GM19467 (cell line): Measurements from ENCODE around the gene EN2.

Experiments used
- ATAC-seq: cut with Tn5 transposase; IDR thresholded peaks from one replicate; pipeline ENCODE4 v1.9.1; 2021; ENCODE audit warnings: mild to moderate bottlenecking, moderate library complexity; ENCODE audit not compliant: unreplicated experiment

Gene EN2

GRCh38 chr7:155458111-155458877 is at the start of gene EN2:
EN2 (plus strand) TSS chr7:155458129; CDS start chr7:155458378, 249 bp downstream.
- no peak for ATAC-seq

DNA sequence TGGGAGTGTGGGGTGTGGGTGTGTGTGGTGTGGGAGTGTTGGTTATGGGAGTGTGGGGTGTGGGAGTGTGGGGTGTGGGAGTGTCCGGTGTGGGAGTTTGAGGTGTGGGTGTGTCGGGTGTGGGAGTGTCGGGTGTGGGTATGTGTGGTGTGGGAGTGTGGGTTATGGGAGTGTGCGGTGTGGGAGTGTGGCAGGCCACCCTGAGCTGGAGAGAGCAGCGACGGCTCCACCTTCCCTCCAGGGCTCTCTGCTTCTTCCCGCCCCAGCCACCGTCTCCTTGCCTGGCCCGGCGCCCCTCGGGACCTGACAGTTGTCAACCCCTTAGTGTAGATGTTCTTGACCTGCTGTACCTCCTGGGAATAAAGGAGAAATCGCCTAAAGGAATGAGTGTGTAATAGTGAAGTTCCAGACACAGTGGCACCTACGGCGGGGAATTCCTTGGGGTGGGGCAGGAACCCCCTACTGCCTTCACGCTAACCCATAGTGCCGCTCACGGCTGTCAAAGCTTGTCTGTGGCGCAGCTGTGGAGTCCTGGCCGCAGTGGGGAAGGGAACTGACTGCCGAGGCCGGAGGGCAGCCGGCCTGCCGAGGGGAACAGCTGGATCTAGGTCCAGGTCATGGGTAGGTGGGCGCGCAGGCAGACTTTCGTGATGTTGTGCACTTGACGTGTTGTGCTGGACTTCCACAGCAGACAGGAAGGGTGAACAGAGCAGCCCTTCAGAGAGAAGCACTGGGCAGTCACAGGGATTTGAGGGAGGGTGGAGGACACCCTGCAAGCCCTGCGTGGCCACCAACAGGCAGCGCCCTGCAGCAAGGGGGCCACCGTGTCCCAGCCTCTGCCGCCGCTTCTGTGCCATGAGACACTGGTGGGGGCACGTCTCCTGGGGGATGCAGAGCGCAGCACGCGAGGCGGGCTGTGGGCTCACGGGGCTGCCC is 49.0 kb upstream of the EN2 start:
- no peak for ATAC-seq

DNA sequence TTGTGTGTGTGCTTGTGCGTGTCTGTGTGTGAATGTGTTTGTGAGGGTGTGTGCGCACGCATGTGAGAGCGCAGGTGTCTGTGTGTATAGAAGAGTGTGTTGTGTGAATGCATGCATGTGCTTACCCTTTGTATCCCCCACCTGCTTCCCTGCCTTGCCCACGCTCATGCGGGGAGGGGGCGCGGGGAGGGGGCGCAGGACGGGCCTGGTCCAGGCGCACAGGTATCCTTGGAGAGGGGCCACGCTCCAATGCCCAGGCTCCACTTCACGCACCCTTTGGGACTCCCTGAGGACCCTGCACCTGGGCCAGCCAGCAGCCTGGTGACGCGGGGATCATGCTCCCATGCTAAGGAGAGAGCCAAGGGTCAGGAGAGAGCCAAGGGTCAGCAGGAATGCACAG is 47.9 kb upstream of the EN2 start:
- no peak for ATAC-seq

DNA sequence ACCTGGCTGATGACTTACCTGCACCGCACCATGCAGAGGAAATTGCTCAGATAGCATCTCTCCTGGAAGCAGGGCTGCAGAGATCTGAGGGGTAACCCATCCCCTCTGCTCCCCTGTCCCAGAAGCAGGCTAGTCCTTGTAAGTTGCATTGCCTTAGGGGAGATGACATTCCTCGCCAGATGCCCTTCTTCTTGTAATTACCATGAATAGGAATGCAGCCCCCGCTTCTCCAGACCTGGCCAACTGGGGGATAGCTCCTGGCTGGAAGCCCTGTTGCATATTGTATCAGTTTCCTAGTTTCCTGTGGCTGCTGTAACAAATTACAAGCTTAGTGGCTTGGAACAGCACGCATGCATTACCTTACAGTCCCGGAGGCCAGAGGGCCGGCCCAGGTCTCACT is 47.5 kb upstream of the EN2 start:
- no peak for ATAC-seq

DNA sequence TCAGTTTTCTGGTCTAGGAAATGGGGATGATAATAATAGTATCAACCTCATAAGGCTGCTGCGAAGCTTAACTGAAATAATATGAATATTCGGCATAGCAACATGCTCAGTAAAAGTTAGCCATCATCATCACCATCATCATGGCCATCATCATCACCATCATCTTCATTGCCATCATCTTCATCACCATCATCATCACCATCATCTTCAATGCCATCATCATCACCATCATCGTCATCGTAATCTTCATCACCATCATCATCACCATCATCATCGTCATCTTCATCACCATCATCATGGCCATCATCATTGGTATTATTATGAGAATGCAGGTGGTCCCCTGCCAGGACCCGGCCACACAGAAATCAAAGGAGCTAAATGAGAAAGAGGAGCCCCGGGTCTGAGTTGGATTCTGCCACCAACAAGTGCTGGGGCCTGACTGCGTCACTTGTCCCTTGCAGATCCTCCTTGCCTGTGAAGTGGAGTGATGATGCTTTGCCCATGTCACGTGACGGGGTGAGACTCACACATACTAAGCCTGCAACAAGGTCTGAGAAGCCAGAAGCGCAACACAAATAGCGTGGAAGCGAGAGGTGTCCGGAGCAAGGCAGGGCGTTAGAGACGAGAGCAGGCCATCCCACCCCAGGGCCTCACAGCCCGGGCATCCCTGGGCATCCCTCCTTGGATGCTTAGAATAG is 46.1 kb upstream of the EN2 start:
- no peak for ATAC-seq

GRCh38 chr7:155412416-155413253 is 45.3 kb upstream of the EN2 start:
- peak; percentile 86 for ATAC-seq

- ATAC-seq: no peak
Observed at GRCh38 chr7:155414547-155415492, 43.1 kb upstream of the EN2 start.

DNA sequence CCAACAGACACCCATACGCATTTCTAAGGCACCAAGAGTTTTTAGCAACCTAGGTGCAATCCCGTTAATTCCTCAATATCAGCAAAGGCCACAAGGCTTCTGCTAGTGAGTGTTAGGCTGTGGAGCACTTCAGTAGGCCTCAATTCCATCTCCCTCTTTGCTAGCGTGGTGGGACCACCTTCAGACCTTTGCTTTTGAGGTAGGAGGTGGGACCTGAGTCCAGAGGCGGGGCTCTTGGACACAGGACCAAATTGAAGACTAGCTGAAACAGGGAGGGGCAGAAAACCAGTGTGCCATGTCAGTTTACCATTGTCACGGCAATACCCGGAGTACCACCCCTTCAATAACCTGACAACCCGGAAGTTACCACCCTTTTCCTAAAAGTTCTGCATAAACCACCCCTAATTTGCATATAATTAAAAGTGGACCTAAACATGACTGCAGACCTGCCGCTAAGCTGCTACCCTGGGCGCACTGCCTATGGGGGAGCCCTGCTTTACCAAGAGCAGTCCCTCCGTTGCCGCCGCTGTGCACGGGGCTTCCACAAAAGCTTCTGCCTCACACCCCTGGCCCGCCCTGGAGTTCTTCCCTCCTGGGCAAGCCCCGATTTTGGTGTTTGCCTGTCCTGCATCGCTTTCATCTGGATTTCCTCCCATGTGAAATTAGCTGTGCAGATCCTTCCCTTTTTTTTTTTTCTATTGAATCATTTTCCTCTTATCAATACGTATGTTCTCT is 41.1 kb upstream of the EN2 start:
- no peak for ATAC-seq

DNA sequence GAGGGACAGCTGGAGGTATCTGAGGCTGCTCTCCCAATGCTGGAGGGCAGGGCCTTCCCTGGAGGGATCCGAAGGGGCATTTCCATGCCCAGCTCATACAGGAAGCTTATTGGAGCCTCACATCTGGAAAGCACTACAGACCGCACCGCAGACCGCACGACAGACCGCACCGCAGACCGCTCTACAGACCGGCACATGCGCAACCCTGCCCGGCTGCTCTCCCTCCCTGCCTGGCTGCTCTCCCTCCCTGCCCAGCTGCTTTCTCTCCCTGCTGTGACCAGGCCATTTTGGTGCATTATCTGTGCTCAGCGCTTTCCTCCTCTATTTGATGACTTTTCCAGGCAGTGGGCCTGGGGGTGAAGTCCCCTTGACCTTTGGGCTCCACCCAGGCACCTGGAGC is 39.6 kb upstream of the EN2 start:
- no peak for ATAC-seq

DNA sequence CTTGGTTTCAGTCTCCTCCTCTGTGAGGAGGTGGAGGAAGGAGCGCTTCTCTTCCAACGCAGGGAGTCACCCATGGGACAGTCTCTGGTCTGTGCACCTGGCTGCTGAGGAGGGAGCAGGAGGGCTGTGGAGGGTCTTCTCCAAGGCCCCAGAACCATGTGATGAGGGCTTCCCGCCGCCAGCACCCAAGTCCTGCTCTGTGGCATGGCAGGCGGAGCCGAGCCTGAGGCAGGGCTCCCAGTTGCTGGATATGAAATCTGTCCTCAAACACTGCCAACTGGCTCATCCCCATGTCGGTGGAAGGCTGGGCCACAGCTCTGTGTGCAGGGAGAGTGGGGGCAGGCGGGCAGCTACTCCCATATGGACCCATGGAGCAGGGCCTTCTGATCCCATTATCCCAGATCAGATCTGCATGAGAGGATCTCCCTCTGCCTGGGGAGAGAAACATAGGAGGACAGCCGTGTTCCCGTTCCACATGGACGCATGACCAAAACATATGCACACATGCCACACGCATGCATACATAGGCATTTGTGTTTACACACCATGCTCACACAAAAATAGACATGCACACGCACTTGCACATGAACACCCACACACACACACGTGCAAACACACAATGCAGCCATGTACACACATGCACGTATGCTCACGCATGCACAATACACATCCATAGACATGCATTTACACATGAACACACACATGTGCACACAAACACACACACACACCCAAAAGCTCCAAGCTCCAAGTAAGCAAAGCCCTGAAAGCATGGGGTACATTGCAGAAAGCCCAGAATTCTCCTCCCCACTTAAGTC is 38.8 kb upstream of the EN2 start:
- no peak for ATAC-seq

DNA sequence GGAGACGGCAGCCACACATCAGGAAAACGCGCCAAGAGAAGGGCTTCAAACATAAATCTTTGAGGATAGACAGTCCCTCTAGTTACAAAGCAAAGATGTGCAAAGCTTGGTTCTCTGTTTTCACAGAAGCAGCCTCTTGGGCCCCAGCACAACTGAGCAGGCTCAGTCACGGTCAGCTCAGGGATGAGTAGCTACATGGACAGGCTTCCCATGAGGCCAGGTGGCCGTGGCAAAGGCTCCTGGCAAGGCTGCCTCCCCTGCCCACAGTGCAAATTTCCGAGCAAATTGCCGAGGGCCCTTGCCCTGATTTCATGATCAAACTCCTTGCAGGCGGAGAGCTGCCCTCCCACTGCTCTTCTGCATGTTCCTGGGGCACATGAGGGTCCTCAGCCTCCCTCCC is 37.8 kb upstream of the EN2 start:
- no peak for ATAC-seq

DNA sequence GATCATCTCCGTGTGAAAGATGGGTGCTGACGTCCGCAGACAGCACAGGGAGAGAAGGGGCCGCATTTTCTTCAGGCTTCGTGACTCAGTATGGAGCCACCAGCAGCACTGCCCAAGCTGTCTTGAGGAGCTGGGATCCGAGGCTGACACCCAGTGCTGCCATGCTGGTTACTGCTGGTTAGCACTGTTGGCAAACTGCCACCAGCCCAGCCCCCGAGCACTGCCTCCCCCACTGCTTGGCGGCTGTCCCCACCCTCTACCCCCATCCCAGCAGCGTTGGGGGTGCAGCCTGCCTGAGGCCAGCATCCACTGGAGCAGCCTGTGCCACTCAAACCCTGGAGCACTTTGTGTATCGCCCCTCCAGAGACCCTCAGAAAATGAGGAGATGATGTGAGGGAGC is 35.8 kb upstream of the EN2 start:
- ATAC-seq: no peak

- no peak for ATAC-seq
Observed at GRCh38 chr7:155422599-155423336, 35.2 kb upstream of the EN2 start.

DNA sequence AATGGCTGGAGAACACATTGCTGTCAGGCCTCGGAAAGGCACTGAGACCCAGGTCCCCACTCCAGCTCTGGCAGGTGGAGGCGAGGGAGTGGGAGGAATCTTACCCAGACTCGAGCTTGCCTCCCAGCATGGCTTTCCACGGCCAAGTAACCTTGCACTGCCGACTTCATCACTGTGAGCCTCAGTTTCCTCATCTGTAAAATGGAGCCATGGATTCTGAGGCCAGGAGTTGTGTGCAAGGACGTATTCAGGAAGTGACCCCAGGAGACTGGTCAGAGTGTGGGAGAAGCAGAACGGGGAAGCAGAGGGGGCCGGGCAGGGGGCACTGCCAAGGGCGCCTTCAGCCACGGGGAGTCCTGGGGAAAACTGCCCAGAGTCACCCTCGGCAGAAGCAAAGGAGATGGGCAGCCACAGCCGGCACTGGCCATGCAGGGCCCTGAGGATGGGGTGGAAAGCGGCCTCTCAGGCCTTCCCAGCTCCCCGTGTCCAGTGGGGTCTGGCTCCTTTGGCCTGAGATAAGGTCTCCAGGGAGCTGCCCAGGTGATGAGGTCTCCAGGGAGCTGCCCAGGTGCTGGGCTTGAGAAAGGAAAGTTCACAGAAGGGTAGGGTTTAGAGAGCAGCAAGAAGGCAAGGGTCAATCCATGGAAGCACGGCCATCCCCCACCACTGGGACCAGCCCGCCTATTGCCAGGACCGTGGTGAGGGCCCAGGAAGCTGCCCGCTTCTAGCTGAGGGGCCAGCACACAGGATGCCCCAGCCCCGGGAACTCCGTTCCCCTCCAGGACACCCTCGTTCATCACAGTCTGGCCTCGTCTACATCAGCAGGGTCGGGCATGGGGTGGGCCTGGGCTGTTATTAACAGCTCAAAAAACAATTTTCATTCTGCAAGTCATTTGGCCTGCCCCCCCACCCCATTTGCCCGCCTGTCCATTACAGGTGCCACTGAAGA is 34.3 kb upstream of the EN2 start:
- no peak for ATAC-seq

- ATAC-seq: no peak
Observed at GRCh38 chr7:155424301-155425010, 33.5 kb upstream of the EN2 start.

- no peak for ATAC-seq
Observed at GRCh38 chr7:155425011-155425340, 33.0 kb upstream of the EN2 start.
